HG02981 (cell line): ENCODE results near the gene PCDHGA6.
A peak's percentile ranks its signal among the peaks of the same experiment; 100 is the strongest.
"Not testable (repeated sequence)": the region's sequence is repeated elsewhere in the genome, so short reads cannot be mapped to it uniquely, and the experiment has no call there.

ENCODE experiments used
- ATAC-seq: cut with Tn5 transposase; IDR thresholded peaks from one replicate; pipeline ENCODE4 v1.9.1; 2021; ENCODE audit warnings: mild to moderate bottlenecking, moderate library complexity; ENCODE audit not compliant: unreplicated experiment

The PCDHGA6 gene

GRCh38 chr5:141373673-141374317 is at the start of gene PCDHGA6:
PCDHGA6 (plus strand) TSS chr5:141373891; CDS start chr5:141374084, 193 bp downstream.
- ATAC-seq = no peak

- peak; percentile 81 for ATAC-seq
Observed at GRCh38 chr5:141326088-141326854, 47.4 kb upstream of the PCDHGA6 start.

DNA sequence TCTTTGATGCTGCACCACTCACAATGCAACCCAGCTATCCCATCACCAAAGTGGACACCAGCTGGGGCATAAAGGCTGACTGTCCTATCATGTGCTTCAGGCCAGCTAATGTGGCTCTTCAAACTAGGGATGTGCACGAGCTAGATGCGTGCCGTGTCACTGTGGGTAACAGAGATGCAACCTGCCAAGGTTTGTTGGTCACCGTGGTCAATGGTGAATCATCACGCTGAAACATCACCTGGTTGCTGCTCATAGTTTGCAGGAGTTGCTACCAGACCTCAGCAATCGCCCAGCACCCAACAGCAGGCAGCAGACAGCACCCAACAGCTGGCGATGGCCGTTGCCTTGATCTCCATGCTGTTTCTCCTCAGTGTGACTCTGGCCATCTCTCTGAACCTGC is 45.5 kb upstream of the PCDHGA6 start:
- no peak for ATAC-seq

DNA sequence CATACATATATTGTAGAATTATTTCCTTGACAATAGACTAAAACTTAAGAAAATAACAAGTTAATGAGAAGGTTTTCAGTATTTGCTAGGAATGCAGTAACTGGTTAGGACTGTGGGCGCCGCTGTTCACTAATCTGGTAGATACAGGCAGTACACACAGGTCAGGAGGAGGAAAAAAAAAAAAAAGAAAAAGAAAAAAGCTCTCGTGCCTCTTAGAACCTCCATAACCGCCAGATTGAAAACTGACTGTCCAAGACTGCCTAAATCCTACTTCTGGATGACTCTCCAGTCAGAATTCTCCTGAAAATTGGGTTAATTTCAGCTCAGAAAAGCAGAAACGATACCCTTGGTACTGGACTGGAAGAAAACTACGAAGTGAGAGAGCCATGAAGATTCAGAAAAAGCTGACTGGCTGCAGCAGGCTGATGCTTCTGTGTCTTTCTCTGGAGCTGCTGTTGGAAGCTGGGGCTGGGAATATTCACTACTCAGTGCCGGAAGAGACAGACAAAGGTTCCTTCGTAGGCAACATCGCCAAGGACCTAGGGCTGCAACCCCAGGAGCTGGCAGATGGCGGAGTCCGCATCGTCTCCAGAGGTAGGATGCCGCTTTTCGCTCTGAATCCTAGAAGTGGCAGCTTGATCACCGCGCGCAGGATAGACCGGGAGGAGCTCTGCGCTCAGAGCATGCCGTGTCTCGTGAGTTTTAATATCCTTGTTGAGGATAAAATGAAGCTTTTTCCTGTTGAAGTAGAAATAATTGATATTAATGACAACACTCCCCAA is 43.2 kb upstream of the PCDHGA6 start, which contains the start of gene PCDHGA1:
Gene PCDHGA1 (plus strand): TSS at position 216 of the 782 bp plus-strand sequence.
- no peak for ATAC-seq

GRCh38 chr5:141332571-141332970 is 41.1 kb upstream of the PCDHGA6 start:
- ATAC-seq = not testable (repeated sequence)

- ATAC-seq = no peak
Observed at GRCh38 chr5:141338538-141339306, 35.0 kb upstream of the PCDHGA6 start, which contains the start of gene PCDHGA2. PCDHGA2 (plus strand) TSS chr5:141338760.

GRCh38 chr5:141340781-141341354 is 32.8 kb upstream of the PCDHGA6 start:
- ATAC-seq = not testable (repeated sequence)

DNA sequence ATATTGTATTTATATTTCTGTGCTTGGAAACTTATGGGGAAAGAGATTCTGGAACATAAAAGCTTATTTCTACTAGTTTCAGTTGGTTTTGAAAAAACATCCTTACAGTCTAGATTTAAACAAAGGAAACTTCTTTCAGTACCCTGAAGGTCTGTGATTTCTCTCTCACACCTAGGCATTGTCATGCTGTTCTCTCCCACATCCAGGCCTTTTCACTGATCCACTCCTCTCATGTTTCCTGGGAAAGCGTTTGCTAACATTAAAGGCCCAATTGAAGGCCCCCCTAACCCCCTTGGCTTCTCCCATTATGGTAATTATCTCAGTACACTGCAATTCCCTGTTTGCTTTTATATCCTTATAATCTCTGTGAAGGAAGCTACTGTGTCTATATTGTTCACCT is 30.9 kb upstream of the PCDHGA6 start:
- ATAC-seq = no peak

GRCh38 chr5:141343242-141343952 is 30.3 kb upstream of the PCDHGA6 start, which contains the start of gene PCDHGA3:
PCDHGA3 (plus strand) TSS chr5:141343829; CDS start chr5:141344034, 205 bp downstream.
- no peak for ATAC-seq

- ATAC-seq = no peak
Observed at GRCh38 chr5:141343953-141344463, 29.7 kb upstream of the PCDHGA6 start.

GRCh38 chr5:141345327-141345726 is 28.4 kb upstream of the PCDHGA6 start:
- no peak for ATAC-seq

GRCh38 chr5:141346017-141346416 is 27.7 kb upstream of the PCDHGA6 start:
- not testable (repeated sequence) for ATAC-seq

GRCh38 chr5:141349917-141350619 is 23.6 kb upstream of the PCDHGA6 start, which contains the start of gene PCDHGB1:
PCDHGB1 (plus strand) TSS chr5:141350099; CDS start chr5:141350261, 162 bp downstream.
- peak; percentile 45 for ATAC-seq

- ATAC-seq = no peak
Observed at GRCh38 chr5:141351591-141351990, 22.1 kb upstream of the PCDHGA6 start.

- ATAC-seq = no peak
Observed at GRCh38 chr5:141354900-141355469, 18.7 kb upstream of the PCDHGA6 start, which contains the start of gene PCDHGA4. PCDHGA4 (plus strand) TSS chr5:141355021; CDS start chr5:141355108, 87 bp downstream.

- no peak for ATAC-seq
Observed at GRCh38 chr5:141355641-141356040, 18.1 kb upstream of the PCDHGA6 start.

- ATAC-seq = no peak
Observed at GRCh38 chr5:141356133-141356532, 17.6 kb upstream of the PCDHGA6 start.

- ATAC-seq = no peak
Observed at GRCh38 chr5:141356950-141357349, 16.7 kb upstream of the PCDHGA6 start.
